GM12891 (cell line): ENCODE measurements around the gene TTYH3.

Experiments
- PAX5 ChIP-seq: IDR thresholded peaks from 2 replicates; pipeline ENCODE4 v1.6.1; 2011; ENCODE audit warnings: low read length, moderate library complexity, mild to moderate bottlenecking; ENCODE audit not compliant: insufficient read depth, severe bottlenecking
- POLR2A ChIP-seq: IDR thresholded peaks from 2 replicates; pipeline ENCODE4 v1.6.1; 2011; ENCODE audit warnings: low read depth, low read length, control low read depth
- POLR2AphosphoS5 ChIP-seq: IDR thresholded peaks from 2 replicates; pipeline ENCODE4 v1.6.1; 2011; ENCODE audit warnings: low read depth, low read length, control low read depth
- SPI1 ChIP-seq: IDR thresholded peaks from 2 replicates; pipeline ENCODE4 v1.6.1; 2011; ENCODE audit warnings: low read depth, low read length, control low read depth
- TAF1 ChIP-seq: IDR thresholded peaks from 2 replicates; pipeline ENCODE4 v1.6.1; 2011; ENCODE audit warnings: low read depth, low read length, control low read depth

- TF ChIP-seq POLR2AphosphoS5 = no peak
- TF ChIP-seq POLR2A = no peak
- no peak for TF ChIP-seq TAF1
- no peak for TF ChIP-seq SPI1
- no peak for TF ChIP-seq PAX5
These were observed 18.2 kb downstream of the TTYH3 start for GRCh38 chr7:2649991-2650390.
